Left colon (tissue), 2 donors: ENCODE results near the gene TTC7B. TPM values are rescaled to one million over a fixed set of nuclear protein-coding genes. Genes with fewer than 3 reads are reported as not detected.

Experiments used
- ATAC-seq: fragments of 200-7000 bp; cut with Tn5 transposase; one replicate; pipeline ENCODE4 v1.9.1; 2020; ENCODE audit warnings: mild to moderate bottlenecking, moderate library complexity
- DNase-seq, 2 donors: peaks; one replicate each; pipeline ENCODE4 v3.0.0-alpha.2; 2020
- intact Hi-C, 2 donors: fragments of 100-400 bp; cut with DNase I in 1 of 2; cut with micrococcal nuclease in 1 of 2; formaldehyde crosslinking; loops; one replicate each; pipeline versions ENCODE4 v1.11.2 to v1.14.0; 2022; cut with DNase I, micrococcal nuclease
- total RNA-seq, 2 donors: library from RNA; stranded (reverse); fragmentation: NEBNext Ultra II Directional; extraction: Animal tissue kit (Norgen Biotek cat#: 25700); gene quantifications; one replicate each; pipeline ENCODE4 v1.2.1, GENCODE V29; 2021
- donor health status: DM: no; HTN: no; CAD: no.
- donor health status: DM: yes; HTN: yes; CAD: no.

TTC7B gene
- total RNA-seq, 2 donors from 2014 or later = 4.3 to 13.4 TPM

GRCh38 chr14:90645842-90646443 is 170.3 kb downstream of the TTC7B start:
- intact Hi-C loops = no loop called here
- no peak for ATAC-seq
- DNase-seq = no peak

- DNase-seq = no peak
- no peak for ATAC-seq
- intact Hi-C loops = no loop called here
Observed at GRCh38 chr14:90644882-90645281, 171.3 kb downstream of the TTC7B start.

- intact Hi-C loops = no loop called here
- ATAC-seq (no peak), DNase-seq (peak in 1 of 2 donors; percentile 57)
Observed at GRCh38 chr14:90643982-90644670, 172.1 kb downstream of the TTC7B start.

DNA sequence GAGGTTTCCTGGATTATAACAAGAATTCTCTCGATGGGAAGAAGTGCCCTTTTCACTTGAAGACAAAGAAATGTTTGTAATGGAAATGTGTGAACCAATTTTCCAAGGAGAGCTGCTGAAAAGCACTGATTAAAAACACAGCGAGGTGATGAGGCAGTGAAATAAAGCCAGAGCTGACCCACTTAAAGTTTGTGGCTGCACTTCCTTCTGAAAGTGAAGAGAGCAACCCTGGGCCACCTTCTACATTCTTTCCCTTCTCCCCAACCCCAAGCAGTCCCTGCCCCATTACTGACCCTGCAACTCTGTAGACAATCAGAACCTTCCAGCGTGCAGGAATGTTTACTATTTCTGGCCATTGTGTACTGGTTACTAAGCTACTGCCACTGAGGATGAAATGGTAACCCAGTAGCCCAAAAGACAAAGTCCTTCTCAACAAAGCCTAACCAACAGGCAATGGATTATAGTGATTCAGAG is 173.9 kb downstream of the TTC7B start:
- DNase-seq = no peak
- intact Hi-C loops = no loop called here
- no peak for ATAC-seq

DNA sequence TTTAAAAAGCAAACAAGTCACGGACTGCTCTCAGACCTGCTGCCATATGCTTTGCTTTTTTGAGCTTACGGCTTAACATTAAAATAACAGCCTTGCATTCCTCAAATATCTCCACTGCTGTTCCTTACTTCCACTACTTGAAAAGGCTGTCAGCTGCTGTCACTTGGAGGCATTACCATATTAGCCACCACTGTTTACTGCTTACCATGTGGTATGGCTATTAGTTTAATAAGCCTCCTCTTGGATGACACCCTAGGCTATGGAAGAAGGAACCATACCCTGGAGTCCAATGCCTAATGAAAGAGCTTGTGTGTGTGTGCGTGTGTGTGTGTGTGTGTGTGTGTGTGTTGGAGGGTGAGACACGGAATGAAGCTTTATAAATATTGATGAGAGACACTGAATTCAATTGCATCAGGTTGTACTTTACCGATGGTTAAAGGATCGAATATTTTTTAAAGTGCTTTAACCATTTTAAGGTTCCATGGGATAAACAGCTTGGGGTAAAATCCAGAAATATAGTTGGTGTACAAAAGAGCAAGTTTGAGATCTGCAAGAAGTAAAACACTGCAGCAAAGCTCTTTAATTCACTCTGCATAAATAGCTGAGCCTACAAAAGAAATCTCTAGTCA is 174.5 kb downstream of the TTC7B start:
- no peak for ATAC-seq
- no peak for DNase-seq
- intact Hi-C loops = no loop called here

- intact Hi-C loops = no loop called here
Observed at GRCh38 chr14:90641168-90641567, 175.1 kb downstream of the TTC7B start.

GRCh38 chr14:90639641-90640040 is 176.6 kb downstream of the TTC7B start:
- intact Hi-C loops = no loop called here
- ATAC-seq (no peak), DNase-seq (no peak)

More at GRCh38 chr14:90641168-90641567, 175.1 kb downstream of the TTC7B start:
- ATAC-seq (no peak), DNase-seq (no peak)

DNA sequence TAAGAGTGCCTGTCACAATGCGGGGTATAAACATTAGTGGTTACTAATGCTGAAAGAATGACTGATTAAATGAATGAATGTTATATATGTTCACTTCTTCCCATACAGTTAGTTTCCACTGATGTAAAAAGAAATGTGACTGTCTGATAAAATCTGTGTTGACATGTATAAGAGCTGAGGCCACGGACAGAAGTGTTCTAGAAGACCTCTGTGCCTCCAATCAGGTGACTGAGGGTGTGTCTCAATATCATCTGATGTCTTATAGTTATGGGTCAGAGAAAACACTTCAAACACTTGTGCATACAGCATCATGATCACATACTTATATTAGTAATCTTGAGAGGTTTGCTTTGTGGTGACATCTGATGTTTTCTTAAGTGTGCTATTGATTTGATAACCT is 183.4 kb downstream of the TTC7B start:
- DNase-seq (no peak), ATAC-seq (no peak)
- intact Hi-C loops = no loop called here

DNA sequence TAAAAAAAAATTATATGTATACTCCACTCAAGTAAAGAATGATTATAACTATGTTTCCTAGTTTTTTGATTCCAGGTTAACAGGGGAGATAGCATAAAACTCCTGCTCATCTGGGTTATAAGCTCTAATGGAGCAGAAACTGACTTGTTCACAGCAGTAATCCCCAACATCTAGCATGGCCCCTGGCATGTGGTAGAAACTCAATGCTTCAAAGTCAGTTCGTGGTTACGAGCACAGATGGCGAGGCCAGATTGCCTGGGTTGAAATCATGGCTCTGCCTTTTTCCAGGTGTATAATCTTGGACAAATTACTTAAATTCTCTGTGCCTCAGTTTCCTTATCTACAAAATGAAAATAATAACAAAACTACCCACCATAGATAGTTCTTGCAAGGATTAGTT is 183.8 kb downstream of the TTC7B start:
- intact Hi-C loops = no loop called here
- DNase-seq (no peak), ATAC-seq (no peak)

DNA sequence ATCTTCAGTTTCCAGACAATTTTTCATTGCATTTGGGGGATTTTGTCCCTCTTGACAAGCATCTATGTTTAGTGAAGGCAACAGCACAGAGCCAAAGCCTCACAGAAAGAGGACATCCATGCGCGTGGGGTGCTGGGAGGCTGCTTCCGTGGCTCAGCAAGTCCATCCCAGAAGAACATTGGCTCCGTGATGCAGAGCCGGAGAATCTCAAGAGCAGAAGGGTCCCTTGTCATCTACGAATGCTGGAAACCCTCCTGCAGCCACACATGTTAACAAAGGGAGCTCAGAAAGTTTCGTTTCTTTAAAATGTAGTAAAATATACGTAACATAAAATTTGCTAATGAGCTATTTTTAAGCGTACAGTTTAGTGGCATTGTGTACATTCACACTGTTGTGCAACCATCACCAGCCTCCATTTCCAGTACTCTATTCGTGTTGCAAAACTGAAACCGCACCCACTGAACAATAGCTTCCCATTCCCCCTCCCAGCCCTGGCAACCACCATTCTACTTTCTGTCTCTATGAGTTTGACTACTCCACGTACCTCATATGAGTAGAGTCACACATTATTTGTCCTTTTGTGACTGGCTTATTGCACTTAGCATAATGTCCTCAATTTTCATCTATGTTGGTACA is 185.9 kb downstream of the TTC7B start:
- DNase-seq = no peak
- intact Hi-C loops = no loop called here
- no peak for ATAC-seq

GRCh38 chr14:90629471-90629870 is 186.8 kb downstream of the TTC7B start:
- DNase-seq (no peak), ATAC-seq (no peak)
- intact Hi-C loops = no loop called here

- intact Hi-C loops = no loop called here
- ATAC-seq (no peak), DNase-seq (no peak)
Observed at GRCh38 chr14:90628825-90629224, 187.4 kb downstream of the TTC7B start.

DNA sequence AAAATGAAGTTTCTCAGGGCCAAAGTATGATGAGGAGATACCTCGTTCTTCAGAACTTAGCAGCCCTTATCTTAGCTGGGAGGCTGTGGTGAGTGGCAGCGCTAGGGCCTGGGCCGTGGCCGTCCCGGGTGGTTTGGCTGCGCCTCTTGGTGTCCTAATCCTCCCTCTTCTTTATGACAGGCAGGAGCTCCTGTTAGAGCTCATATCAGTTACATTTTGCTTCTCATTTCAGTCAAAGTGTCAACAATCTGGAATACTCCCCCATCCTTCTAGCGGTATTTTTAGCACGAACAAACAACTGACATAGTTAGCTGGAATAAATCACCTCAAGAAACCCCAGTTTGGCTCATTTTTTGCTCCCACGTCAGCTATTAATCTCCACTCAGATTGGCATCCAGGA is 188.8 kb downstream of the TTC7B start:
- no peak for DNase-seq
- intact Hi-C loops = no loop called here
- ATAC-seq = no peak

DNA sequence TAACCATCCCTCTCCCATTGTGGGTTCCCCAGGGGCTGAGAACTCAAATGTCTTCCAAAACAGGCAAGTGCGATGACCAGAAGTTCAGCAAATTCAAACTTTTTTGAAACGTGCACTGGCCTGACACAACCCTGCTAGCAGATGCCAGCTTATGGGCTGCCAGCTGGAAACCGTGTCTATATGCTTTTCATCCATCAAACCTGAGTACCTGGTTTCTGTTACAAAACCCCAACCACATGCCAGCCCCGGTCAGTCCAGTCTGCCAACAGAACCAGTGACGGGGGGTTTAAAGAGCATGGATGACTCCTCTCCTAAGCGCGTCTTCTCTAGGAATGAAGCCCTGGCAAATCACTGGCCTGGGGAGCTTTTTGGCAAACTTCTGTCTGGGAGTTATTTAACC is 189.7 kb downstream of the TTC7B start:
- intact Hi-C loops = no loop called here
- ATAC-seq (no peak), DNase-seq (peak in 1 of 2 donors; percentile 51)

DNA sequence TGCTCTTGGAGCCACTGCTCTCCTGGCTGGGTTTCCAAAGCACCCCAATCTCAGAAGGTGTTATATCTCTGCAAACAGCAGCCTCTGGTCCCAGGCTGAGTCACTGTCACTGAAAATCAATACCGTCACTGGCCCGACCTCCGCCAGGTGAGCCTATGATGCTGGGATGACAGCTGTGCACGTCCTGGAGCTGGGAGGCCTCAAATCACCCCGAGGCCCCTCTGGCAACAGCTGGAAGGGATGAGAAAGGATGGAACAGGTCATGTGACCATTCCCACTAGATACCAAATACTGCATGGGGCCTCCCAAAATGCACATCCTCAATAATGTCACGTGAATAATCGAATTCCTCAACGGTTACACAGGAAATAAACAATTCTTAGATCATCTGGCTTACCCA is 190.8 kb downstream of the TTC7B start:
- DNase-seq (no peak), ATAC-seq (no peak)
- intact Hi-C loops = no loop called here

- ATAC-seq = no peak
- intact Hi-C loops = no loop called here
Observed at GRCh38 chr14:90624732-90625400, 191.4 kb downstream of the TTC7B start.

GRCh38 chr14:90624227-90624626 is 192.0 kb downstream of the TTC7B start:
- DNase-seq = no peak
- ATAC-seq = no peak
- intact Hi-C loops = no loop called here

More at GRCh38 chr14:90624732-90625400, 191.4 kb downstream of the TTC7B start:
- no peak for DNase-seq

GRCh38 chr14:90621201-90621600 is 195.0 kb downstream of the TTC7B start:
- intact Hi-C loops = no loop called here
- ATAC-seq = no peak
- DNase-seq = no peak

DNA sequence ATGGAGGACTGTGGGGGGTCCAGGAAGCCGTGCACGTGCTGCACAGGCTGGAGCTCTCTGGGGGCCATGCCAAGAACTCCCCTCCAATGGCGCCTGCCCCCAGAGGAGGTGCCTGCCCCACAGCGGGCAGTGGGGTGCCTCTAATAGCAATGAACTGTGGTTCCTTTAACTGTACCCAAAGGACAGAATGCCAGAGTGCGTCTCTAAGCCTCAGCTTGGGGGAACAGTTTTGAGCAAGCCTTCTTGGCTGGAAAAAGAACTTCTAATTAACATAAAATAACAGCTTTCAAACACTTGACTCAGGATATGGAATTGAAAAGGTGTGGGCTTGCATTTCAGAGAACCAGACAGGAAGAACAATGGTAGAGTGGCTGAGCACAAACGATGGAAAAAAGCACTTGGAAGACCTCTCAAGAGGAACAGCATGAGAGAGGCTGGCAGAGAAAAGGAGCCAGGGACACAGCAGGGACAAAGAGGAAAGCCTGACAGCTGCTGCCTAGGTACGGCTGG is 195.6 kb downstream of the TTC7B start:
- no peak for DNase-seq
- intact Hi-C loops = no loop called here
- ATAC-seq = no peak
